GM19395 (cell line): ENCODE measurements around the gene COPS6.

Experiments
- ATAC-seq: cut with Tn5 transposase; IDR thresholded peaks from one replicate; pipeline ENCODE4 v1.9.1; 2021; ENCODE audit warnings: mild to moderate bottlenecking, moderate library complexity; ENCODE audit not compliant: unreplicated experiment

The COPS6 gene

DNA sequence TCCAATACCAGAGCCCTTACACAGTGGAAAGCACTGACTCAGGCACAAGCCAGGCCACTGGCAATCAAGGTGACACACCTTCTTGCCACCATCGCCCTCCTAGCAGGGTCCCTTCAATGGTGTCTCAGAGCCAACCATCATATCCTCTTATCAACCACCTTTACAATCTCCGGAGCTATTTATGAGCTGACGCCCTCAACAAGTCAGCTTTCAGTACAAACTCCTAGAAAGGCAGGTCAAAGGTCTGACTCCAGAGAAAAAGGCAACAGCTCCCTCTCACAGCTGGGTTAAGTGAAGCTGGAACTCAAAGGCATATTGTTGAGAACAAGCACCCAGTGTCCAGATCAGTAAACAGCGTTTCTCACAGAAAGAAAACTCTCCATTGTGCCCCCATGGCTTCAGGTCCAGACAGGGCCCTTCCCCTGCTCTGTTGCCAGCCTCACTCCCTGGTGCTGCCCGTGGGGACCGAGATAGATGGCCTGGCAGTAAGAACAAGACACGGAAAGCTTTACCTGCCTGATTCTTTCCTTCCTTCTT is 9.7 kb upstream of the COPS6 start:
- no peak for ATAC-seq

DNA sequence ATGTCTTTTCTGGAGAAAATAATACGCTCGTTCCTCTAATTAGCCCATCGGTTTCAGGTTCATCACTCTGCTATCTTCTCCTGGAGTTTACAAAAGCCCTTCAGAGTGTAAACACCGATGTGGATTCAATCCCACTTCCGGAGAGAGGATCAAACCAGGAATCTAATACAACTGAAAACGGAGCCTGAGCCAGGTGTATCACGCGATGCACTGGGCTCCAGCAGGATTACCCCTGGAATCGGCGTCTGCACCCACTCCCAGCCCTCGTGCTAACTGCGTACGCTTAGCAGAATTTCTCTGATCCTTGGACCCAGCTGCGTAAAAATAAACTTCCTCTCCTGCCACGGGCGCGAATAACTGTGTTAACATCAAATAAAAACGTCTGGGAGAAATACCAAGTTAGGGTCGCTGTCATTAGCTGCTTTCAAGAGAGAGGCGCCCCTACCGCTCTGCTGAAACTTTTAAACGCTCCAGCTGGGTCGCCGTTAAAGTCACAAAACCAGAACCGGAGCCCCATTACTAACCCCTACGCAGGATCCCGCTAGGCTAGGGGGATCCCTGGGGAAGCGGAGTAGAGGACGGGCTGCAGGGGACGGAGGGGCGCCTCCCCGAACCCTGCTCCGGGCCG is 7.7 kb upstream of the COPS6 start:
- ATAC-seq: peak; percentile 17

- peak; percentile 80 for ATAC-seq
These were observed 7.2 kb upstream of the COPS6 start, which contains the start of gene ZNF3 for GRCh38 chr7:100081535-100082102. Gene ZNF3 (minus strand): TSS chr7:100081723. CDS start chr7:100077357, 4,366 bp downstream.

DNA sequence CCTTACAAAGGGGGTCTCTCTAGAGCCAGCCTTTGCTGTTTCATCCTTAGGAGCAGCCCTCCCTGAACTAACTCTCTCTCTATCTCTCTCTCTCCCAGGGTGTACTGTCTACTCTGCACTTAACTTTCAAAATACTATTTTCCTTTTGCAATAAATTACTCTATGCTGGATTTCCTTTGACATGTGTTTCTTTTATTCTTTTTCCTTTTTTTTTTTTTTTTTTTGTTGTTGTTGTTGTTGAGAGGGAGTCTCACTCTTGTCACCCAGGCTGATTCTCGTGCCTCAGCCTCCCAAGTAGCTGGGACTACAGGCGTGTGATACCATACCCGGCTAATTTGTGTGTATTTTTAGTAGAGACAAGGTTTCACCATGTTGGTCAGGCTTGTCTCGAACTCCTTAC is 5.8 kb upstream of the COPS6 start:
- ATAC-seq: no peak

- no peak for ATAC-seq
These were observed 3.3 kb upstream of the COPS6 start for GRCh38 chr7:100085515-100085914.

- no peak for ATAC-seq
These were observed 1.6 kb upstream of the COPS6 start for GRCh38 chr7:100087055-100087750.

- no peak for ATAC-seq
These were observed 611 bp upstream of the COPS6 start for GRCh38 chr7:100088095-100088620.

- no peak for ATAC-seq
These were observed 858 bp downstream of the COPS6 start for GRCh38 chr7:100089458-100090196.

DNA sequence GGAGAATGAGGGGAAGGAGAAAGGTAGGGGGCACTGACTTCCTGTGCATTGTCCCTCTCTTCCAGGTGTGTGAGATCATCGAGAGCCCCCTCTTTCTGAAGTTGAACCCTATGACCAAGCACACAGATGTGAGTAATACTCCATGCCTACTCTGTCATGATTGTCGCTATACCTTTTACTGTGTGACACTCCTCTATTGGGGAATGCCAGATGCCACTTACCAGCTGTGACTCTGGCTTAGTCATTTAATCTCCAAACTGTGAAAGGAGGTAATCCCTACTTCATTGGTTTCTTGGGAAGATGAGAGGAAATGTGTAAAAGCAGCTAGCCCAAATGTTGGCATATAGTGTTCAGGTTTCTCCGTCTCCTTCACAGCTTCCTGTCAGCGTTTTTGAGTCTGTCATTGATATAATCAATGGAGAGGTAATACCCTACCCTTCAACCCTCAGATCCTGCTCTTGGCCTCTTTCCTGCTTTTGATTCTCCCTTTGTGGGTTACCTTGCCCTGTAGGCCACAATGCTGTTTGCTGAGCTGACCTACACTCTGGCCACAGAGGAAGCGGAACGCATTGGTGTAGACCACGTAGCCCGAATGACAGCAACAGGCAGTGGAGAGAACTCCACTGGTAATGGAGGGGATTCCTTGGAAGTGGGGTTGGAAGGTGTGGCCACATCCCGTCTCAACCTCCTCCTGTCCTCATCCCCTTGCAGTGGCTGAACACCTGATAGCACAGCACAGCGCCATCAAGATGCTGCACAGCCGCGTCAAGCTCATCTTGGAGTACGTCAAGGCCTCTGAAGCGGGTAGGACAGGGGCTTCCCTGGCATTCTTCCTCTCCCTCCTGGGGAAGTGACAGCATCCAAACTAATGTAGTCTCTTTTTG is 2.0 kb downstream of the COPS6 start:
- ATAC-seq: no peak

- no peak for ATAC-seq
These were observed 2.8 kb downstream of the COPS6 start for GRCh38 chr7:100091411-100092181.

- ATAC-seq: no peak
These were observed 4.3 kb downstream of the COPS6 start for GRCh38 chr7:100093054-100093453.

- no peak for ATAC-seq
These were observed 4.7 kb downstream of the COPS6 start for GRCh38 chr7:100093498-100093897.

DNA sequence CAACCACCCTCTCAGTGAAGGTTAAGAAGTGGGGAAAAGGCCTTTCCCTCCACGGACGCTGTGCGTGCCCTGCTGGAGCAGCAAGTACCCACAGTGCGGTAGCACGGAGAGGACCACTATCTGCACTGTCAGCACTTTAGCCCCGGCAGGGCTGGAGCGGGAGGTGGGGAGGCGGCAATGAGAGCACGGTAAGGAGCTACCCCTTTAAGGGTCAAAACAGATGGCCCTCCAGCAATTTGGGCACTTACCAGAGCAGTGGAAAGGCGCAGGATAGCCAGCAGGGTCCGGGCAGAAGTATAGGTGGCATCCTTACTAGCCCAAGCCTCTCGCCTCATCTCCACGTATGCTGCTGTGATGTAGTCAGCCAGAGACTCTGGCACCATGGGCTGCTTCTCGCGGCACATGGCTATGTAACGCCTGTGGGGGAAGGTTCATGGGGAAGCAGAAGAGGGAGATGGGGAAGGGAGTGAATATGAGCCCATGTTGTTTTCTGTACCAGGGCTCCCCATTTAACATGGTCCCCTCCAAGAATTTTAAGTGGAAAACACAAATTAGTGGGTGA is 5.2 kb downstream of the COPS6 start:
- no peak for ATAC-seq

DNA sequence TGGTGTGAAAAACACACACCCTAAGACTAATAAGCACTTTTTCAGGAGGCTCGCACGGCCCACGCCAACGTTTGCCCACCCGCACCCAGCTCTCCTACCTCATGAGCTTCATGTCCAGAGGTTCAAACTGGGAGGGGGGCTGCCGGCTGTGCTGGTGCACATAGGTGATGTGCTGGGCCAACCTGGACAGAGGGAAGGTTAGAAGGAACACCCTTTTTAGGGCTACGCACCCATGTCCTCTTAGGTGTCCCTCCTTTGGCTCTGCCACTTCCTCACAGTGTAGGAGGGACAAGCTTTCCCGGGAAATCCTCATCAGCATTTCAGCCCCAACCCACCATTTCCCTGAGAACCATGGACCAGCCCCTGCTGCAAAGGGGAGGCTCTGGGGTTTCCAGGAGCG is 6.5 kb downstream of the COPS6 start:
- ATAC-seq: no peak

DNA sequence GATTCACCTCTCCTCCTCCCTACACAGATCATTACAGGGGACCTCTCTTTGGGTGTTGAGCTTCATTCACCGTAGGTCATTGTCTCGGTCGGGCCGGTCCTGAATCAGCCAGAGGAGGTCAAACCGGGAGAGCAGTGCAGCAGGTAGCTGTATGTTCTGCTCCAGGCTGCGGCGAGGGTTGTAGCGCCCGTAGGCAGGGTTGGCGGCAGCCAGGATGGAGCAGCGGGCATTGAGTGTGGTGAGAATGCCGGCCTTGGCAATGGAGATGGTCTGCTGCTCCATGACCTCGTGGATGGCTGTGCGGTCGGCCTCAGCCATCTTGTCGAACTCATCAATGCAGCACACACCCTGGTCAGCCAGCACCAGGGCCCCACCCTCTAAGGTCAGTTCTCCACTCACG is 6.9 kb downstream of the COPS6 start:
- no peak for ATAC-seq

DNA sequence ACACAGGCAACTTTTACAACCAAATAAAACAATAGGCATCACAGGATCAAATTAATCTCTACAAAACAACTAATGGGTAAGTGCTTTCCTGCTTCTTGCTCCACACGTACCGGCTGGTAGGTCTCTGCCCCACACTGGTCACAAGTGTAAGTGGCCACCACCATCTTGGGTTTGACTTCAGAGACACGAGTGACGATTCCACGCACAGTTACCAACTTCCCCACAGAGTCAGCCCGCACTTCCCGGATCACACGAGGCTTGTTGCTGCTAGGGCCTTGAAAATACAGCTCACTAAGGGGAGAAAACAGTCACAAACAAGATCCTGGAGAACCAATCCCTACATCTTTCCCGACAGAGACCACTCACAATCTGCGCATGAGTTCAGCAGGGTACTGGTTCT is 10.1 kb downstream of the COPS6 start:
- ATAC-seq: no peak

DNA sequence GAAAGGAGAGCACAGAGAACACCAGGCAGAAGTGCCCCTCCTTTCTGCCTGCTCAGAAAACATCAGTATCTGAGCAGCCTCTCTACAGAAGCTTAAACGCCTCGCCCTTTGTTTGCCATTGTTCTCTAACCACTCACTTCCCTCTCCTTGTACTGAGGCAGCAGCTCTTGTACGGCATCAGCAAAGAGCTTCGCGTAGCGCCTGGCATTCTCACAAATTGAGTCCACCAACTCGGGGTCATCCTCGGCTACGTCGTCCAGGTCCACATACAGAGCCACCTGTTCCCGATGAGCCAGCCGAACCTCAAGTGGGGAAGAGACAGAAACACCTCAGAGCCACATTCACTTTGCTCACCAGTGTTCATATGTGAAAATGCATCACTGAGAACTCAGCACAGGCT is 10.7 kb downstream of the COPS6 start:
- no peak for ATAC-seq

DNA sequence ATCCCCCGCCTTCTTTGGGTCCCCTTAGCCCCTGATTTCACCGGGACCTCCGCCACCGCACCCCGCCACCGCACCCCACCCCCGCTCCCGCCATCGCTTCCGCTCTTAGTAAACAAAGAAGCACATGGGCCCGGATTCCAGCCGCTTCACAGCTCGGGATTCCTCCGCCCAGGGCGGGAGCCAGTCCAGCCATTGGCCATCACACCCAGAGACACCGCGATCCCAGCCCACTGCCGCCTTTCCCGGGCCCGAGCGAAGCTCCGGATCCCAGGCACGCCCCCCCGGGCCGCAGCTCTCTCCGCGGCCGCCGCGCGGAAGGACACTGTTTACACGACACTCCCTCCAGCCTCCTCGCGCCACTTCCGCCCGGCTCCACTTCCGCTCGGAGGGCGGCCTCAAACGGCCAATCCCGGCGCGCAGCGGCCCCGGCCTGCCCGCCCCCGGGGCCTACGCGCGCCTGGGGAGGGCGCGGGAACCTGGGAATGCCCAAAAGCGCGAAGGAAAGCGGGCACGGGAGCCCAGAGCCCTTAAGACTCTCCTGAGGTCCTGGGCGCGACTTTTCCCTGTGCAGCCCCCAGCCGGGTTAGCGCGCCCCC is 11.7 kb downstream of the COPS6 start:
- ATAC-seq: peak; percentile 70
